GM18519 (cell line): Measurements from ENCODE around the gene NUP210.

Source experiments
- ATAC-seq: cut with Tn5 transposase; IDR thresholded peaks from one replicate; pipeline ENCODE4 v1.9.1; 2021; ENCODE audit warnings: mild to moderate bottlenecking, moderate library complexity; ENCODE audit not compliant: unreplicated experiment, low FRiP score

Gene NUP210

DNA sequence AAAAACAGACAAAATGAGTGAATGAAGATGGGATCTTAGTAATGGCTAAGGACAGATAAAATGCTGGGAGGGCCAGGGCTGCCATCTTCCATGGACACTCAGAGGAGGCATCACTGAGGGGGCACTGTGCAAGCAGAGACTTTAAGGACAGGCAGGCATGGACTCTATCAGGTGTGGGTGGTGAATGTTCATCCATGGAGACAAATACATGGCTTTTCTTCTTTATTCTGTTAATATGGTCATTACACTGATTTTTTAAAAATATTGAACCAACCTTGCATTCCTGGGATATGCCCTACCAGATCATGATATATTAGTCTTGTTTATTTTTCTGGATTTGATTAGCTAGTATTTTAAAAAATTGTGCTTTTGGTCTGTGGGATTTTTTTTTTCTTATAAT lies 12.2 kb downstream of the NUP210 start:
- no peak for ATAC-seq

DNA sequence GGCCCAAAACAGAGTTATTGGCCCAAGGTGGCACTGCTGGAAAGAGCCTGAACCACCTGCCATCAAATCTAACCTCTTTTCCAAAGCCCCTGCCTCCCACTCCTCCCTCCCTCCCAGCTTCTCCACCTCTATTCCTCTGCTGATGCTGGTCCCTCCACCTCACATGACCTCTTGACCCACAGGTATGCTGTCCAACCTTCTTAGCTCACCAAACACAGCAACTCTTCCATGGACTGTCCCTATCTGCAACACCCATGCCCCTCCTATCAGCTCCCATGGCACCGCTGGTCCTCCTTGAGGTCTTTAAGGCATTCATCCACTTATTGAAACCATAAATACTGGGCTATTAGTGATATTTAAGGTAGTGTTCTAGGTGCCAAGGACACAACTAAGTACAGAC lies 12.6 kb downstream of the NUP210 start:
- ATAC-seq, result no peak

GRCh38 chr3:13406190-13406589 lies 13.9 kb downstream of the NUP210 start:
- no peak for ATAC-seq

DNA sequence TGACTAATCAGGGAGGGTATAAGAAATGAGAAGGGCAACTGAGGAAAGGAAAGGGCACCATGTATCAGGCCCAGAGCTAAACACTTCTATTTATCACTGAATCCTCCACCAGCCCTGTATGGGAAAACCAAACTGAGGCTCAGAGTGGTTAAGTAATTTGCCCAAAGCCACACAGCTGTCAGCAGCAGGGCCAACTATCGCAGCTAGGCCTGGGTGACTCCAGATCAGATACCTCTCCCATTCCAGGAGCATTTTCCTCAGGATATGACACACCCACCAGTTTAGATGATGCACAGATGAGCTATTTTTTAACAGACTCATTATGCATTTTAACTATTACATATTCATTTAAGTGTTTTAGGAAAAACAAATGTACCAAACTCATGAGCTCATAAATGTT lies 14.5 kb downstream of the NUP210 start:
- no peak for ATAC-seq

DNA sequence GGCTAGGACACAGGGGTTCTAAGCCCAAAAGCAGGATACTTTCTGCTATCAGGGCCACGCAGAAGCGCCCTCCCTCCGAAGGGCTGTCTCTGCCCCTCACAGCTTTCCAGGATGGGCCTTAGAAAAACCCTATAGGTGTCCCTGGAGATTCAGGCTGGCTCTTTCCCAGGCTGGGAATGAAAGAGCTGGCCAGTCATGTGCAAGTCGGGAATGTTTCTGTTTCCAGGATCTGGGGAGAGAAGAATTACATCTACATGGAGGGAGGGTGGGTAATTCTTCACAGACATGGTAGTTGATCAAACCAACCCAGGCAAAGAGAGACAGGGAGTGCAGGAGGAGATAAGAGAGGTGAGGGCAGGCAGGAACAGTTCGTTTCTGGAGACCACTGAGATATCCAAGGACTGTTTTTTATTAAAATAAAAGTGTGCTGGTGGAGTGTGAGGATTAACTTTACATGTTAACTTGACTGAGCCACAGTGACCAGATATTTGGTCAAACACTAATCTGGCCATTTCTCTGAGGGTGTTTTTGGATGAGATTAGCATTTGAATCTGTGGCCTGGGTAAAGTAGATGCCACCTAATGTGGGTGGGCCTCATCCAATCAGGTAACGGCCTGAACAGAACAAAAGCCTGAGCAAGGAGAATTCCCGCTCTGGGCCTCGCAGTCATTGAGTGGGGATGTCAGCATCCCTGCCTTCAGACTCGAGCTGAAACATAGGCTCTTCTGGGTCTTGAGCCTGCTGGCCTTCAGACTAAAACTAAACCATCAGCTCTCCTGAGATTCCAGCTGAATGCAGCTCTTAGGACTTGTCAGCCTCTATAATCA lies 15.3 kb downstream of the NUP210 start:
- ATAC-seq, result no peak

DNA sequence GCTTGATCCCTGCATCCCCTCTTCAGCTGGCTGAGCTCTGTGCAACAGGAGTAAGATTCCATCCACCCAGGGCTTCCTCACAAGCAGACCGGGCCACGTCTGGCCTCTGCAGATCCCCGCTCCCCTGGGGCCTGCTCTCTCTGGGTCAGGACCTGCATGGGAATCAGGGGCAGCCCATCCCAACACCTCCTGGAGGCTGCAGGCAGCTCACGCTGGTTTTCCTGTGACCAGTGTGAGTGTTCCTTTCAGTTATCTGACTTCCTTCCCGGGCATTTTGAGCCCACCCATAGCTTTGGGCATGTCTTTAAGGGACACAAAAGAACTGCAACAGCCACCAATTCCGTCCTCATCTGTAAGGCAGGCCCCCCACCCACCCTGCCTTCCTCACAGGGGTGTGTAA lies 16.3 kb downstream of the NUP210 start:
- ATAC-seq, result no peak

- no peak for ATAC-seq
Measured at GRCh38 chr3:13403213-13403819, 16.8 kb downstream of the NUP210 start.

- ATAC-seq, result no peak
Measured at GRCh38 chr3:13401149-13401548, 19.0 kb downstream of the NUP210 start.

GRCh38 chr3:13400114-13400673 lies 19.9 kb downstream of the NUP210 start:
- ATAC-seq, result no peak

GRCh38 chr3:13399603-13400002 lies 20.5 kb downstream of the NUP210 start:
- ATAC-seq, result no peak

GRCh38 chr3:13397316-13397715 lies 22.8 kb downstream of the NUP210 start:
- no peak for ATAC-seq

- ATAC-seq, result no peak
Measured at GRCh38 chr3:13394363-13394762, 25.8 kb downstream of the NUP210 start.

GRCh38 chr3:13393427-13394360 lies 26.4 kb downstream of the NUP210 start:
- ATAC-seq, result no peak

DNA sequence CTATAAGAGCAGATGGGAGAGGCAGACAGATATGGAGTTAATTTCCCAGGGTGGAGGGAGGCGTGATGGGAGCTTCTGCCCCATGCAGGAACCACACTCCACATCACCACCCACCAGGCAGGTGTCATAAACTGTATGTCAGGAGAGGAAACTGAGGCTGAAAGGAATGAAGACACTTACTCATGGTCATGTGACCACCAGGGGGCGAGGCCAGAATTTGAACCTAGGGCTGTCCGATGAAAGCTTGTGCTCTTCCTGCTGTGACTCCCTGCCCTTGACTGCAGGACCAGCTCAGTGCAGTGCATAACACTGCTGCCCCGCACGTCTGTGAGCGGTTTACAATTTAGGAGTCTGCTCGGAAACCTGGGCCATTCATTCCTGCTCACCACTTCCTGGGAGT lies 28.8 kb downstream of the NUP210 start:
- ATAC-seq, result no peak

GRCh38 chr3:13389378-13389777 lies 30.7 kb downstream of the NUP210 start:
- ATAC-seq, result no peak

DNA sequence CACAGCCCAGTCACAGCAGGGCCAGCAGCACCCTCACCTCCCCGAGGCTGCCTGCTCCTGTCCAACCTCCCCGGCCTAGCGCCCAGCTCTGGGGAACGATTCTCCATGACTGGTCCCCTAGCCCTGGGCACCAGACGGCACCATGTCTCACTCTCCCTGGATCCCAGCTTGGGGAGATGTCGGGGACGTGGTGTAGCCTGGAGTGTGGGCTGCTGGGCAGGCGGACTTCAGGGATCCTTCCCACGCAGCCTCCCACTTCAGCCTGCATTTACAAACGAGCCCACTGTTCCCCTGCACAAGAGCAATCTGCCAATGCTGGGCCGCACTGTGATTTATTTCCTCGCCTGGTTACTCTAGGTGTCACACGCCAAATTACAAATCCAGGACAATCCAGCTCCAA lies 31.3 kb downstream of the NUP210 start:
- no peak for ATAC-seq

GRCh38 chr3:13385373-13385965 lies 34.7 kb downstream of the NUP210 start:
- no peak for ATAC-seq

- no peak for ATAC-seq
Measured at GRCh38 chr3:13380971-13381370, 39.2 kb downstream of the NUP210 start.

DNA sequence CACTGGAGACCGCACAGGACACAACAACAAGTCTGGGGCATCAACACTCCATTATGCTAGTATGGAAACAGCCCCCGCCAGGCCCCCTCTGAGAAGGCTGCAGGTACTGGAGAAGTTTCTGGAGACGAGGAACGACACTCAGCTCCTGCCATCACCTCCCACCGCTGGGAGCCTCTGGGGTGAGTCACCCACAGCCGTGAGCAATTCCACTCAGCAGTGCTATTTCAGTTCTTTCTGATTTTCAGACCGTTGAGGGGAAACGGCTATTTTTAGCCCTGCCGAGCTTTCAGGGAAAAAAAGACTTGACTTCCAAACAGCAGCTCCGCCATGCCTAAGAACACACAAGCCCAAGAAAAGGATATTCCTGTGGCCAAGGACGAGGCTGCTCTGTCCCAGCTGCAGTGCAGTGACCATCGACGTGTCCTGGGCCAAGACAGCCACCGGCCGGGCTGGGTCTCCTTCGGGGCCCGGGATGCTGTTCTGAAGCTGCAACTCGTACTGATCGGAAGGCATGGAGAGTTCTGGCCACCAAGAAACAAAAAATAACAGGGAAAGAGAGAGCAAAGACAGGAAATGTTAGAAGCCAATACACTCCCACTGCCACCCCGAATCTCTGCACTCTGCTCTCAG lies 40.8 kb downstream of the NUP210 start:
- ATAC-seq, result no peak

DNA sequence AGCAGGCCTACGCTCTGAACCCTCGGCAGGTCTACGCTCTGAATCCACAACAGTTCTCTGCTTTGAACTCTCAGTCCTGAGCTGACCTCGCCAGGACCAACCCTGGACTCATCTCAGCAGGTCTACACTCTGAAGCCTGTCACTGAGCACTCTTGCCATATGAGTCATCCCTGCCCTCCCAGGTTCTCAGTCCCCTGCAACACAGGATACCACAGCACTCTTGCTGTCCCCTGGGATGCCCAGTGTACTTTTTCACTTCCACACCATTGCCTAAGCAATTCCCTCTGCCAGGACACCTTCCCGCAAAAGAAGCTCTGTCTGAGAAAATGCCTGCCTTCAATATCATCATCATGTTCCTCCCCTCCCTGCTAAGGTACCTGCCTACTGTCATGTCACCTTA lies 42.0 kb downstream of the NUP210 start:
- no peak for ATAC-seq
